ENCODE results near the gene TUBA3D. TPM values are rescaled to one million over a fixed set of nuclear protein-coding genes. Genes with fewer than 3 reads are reported as not detected.
"Not testable (repeated sequence)": the region's sequence is repeated elsewhere in the genome, so short reads cannot be mapped to it uniquely, and the experiment has no call there.

TUBA3D gene
- polyA plus RNA-seq, 1 of the 3 experiments (the other 2 are of a cell fraction) = not detected

- POLR2A ChIA-PET; H3K79me2 ChIP-seq (ENCODE audit: insufficient read depth); H3K4me1 ChIP-seq (ENCODE audit: control insufficient read depth in 1 of 2, insufficient read depth in 2 of 2, low read depth in 1 of 2, low read length in 1 of 2); H3K27ac ChIP-seq (ENCODE audit: low read depth in 2 of 2, low read length in 1 of 2); H3F3A ChIP-seq (replicated peaks; ENCODE audit: insufficient read depth); H3K4me2 ChIP-seq; H3K4me3 ChIP-seq (ENCODE audit: low read depth in 2 of 2, low read length in 1 of 2); H2AFZ ChIP-seq (ENCODE audit: low read depth); H3K27me3 ChIP-seq (ENCODE audit: insufficient read depth); H3K36me3 ChIP-seq (replicated peaks in 1 of 2; ENCODE audit: control insufficient read depth in 1 of 2, insufficient read depth in 2 of 2, low read length in 1 of 2); H4K20me1 ChIP-seq (ENCODE audit: insufficient read depth); H3K9ac ChIP-seq; DNase-seq; H3K9me2 ChIP-seq; H3K9me3 ChIP-seq: not testable (repeated sequence)
- CTCF ChIA-PET = interaction anchor here (1.2 kb wide), 1 partner anchor 32 kb away, joined by 3 read pairs; no protein-coding TSS in a partner anchor
- WGBS (ENCODE audit: low lambda C conversion rate) = 63% methylated on average over 15 of the region's 21 CpGs
Measured at GRCh38 chr2:131445515-131445797, 30.5 kb upstream of the TUBA3D start.

GRCh38 chr2:131445896-131446295 lies 30.0 kb upstream of the TUBA3D start:
- POLR2A ChIA-PET = no interaction called here

GRCh38 chr2:131447981-131448380 lies 27.9 kb upstream of the TUBA3D start:
- H3K9me2 ChIP-seq; H3K9me3 ChIP-seq; H3K4me2 ChIP-seq; POLR2A ChIA-PET; H3K9ac ChIP-seq; H3K36me3 ChIP-seq (replicated peaks in 1 of 2; ENCODE audit: control insufficient read depth in 1 of 2, insufficient read depth in 2 of 2, low read length in 1 of 2); CTCF ChIA-PET; H3K4me3 ChIP-seq (ENCODE audit: low read depth in 2 of 2, low read length in 1 of 2); H3K4me1 ChIP-seq (ENCODE audit: control insufficient read depth in 1 of 2, insufficient read depth in 2 of 2, low read depth in 1 of 2, low read length in 1 of 2); H4K20me1 ChIP-seq (ENCODE audit: insufficient read depth); DNase-seq; H3K27ac ChIP-seq (ENCODE audit: low read depth in 2 of 2, low read length in 1 of 2); H3F3A ChIP-seq (replicated peaks; ENCODE audit: insufficient read depth); H3K79me2 ChIP-seq (ENCODE audit: insufficient read depth); H2AFZ ChIP-seq (ENCODE audit: low read depth); H3K27me3 ChIP-seq (ENCODE audit: insufficient read depth): not testable (repeated sequence)
- 68% methylated on average over 8 of the region's 9 CpGs for WGBS (ENCODE audit: low lambda C conversion rate)

More at GRCh38 chr2:131445896-131446295, 30.0 kb upstream of the TUBA3D start:
- no peaks in the 10 kb centered on the region for H3F3A ChIP-seq (replicated peaks; ENCODE audit: insufficient read depth)
- no peak overlapping the region for H3K4me3 ChIP-seq (ENCODE audit: low read depth in 2 of 2, low read length in 1 of 2)
- H4K20me1 ChIP-seq (ENCODE audit: insufficient read depth) = no peaks in the 10 kb centered on the region
- no peak overlapping the region for H3K4me2 ChIP-seq
- no peak overlapping the region for H3K27ac ChIP-seq (ENCODE audit: low read depth in 2 of 2, low read length in 1 of 2)
- 73% methylated on average over 18 of the region's 19 CpGs for WGBS (ENCODE audit: low lambda C conversion rate)
- CTCF ChIA-PET = interaction anchor here (1.2 kb wide), 1 partner anchor 32 kb away, joined by 3 read pairs; no protein-coding TSS in a partner anchor
- H3K79me2 ChIP-seq (ENCODE audit: insufficient read depth) = no peaks in the 10 kb centered on the region
- no peak overlapping the region for H2AFZ ChIP-seq (ENCODE audit: low read depth)
- H3K9me3 ChIP-seq = no peaks in the 10 kb centered on the region
- DNase-seq = no peak
- TF ChIP-seq TAF1 (IDR thresholded peaks at IDR 0.05; ENCODE audit: borderline replicate concordance, low read depth, low read length) = no peak
- no peak for TF ChIP-seq FOSL2 (IDR thresholded peaks at IDR 0.05; ENCODE audit: borderline replicate concordance, low read depth)
- no peak for TF ChIP-seq MXI1 (IDR thresholded peaks at IDR 0.05; ENCODE audit: low read depth, low read length)
- no peak for TF ChIP-seq USF1 (IDR thresholded peaks at IDR 0.05; ENCODE audit: borderline replicate concordance, low read depth)
- no peak for TF ChIP-seq ZBTB33 (IDR thresholded peaks at IDR 0.05; ENCODE audit: borderline replicate concordance, low read depth)
- no peaks in the 10 kb centered on the region for H3K36me3 ChIP-seq (replicated peaks in 1 of 2; ENCODE audit: control insufficient read depth in 1 of 2, insufficient read depth in 2 of 2, low read length in 1 of 2)
- no peaks in the 10 kb centered on the region for H3K4me1 ChIP-seq (ENCODE audit: control insufficient read depth in 1 of 2, insufficient read depth in 2 of 2, low read depth in 1 of 2, low read length in 1 of 2)
- H3K9ac ChIP-seq = no peak overlapping the region
- no peaks in the 10 kb centered on the region for H3K9me2 ChIP-seq
- no peaks in the 10 kb centered on the region for H3K27me3 ChIP-seq (ENCODE audit: insufficient read depth)

- H3K4me3 ChIP-seq (ENCODE audit: low read depth in 2 of 2, low read length in 1 of 2); CTCF ChIA-PET; H3K79me2 ChIP-seq (ENCODE audit: insufficient read depth); H3K9me2 ChIP-seq; H3F3A ChIP-seq (replicated peaks; ENCODE audit: insufficient read depth); POLR2A ChIA-PET; H2AFZ ChIP-seq (ENCODE audit: low read depth); H4K20me1 ChIP-seq (ENCODE audit: insufficient read depth); H3K4me1 ChIP-seq (ENCODE audit: control insufficient read depth in 1 of 2, insufficient read depth in 2 of 2, low read depth in 1 of 2, low read length in 1 of 2); H3K27ac ChIP-seq (ENCODE audit: low read depth in 2 of 2, low read length in 1 of 2); H3K27me3 ChIP-seq (ENCODE audit: insufficient read depth); H3K9ac ChIP-seq; DNase-seq; H3K36me3 ChIP-seq (replicated peaks in 1 of 2; ENCODE audit: control insufficient read depth in 1 of 2, insufficient read depth in 2 of 2, low read length in 1 of 2); H3K9me3 ChIP-seq; H3K4me2 ChIP-seq: not testable (repeated sequence)
- 39% methylated on average over 10 of the region's 10 CpGs for WGBS (ENCODE audit: low lambda C conversion rate)
Measured at GRCh38 chr2:131451265-131451949, 24.5 kb upstream of the TUBA3D start.

- H3K27ac ChIP-seq (ENCODE audit: low read depth in 2 of 2, low read length in 1 of 2); H3K79me2 ChIP-seq (ENCODE audit: insufficient read depth); POLR2A ChIA-PET: not testable (repeated sequence)
Measured at GRCh38 chr2:131454914-131455313, 21.0 kb upstream of the TUBA3D start.

More at GRCh38 chr2:131454914-131455313, 21.0 kb upstream of the TUBA3D start:
- CTCF ChIA-PET; H3K4me3 ChIP-seq (ENCODE audit: low read depth in 2 of 2, low read length in 1 of 2); H3F3A ChIP-seq (replicated peaks; ENCODE audit: insufficient read depth); H3K9me2 ChIP-seq; H2AFZ ChIP-seq (ENCODE audit: low read depth); DNase-seq; H3K9ac ChIP-seq; H3K4me2 ChIP-seq; H3K4me1 ChIP-seq (ENCODE audit: control insufficient read depth in 1 of 2, insufficient read depth in 2 of 2, low read depth in 1 of 2, low read length in 1 of 2); H3K9me3 ChIP-seq; H3K36me3 ChIP-seq (replicated peaks in 1 of 2; ENCODE audit: control insufficient read depth in 1 of 2, insufficient read depth in 2 of 2, low read length in 1 of 2); H3K27me3 ChIP-seq (ENCODE audit: insufficient read depth); H4K20me1 ChIP-seq (ENCODE audit: insufficient read depth): not testable (repeated sequence)
- WGBS (ENCODE audit: low lambda C conversion rate) = 41% methylated on average over 2 of the region's 2 CpGs

All from SK-N-SH (cell line).